Esophagus squamous epithelium (tissue), 5 donors: ENCODE data around the gene EIF4E. TPM values are rescaled to one million over a fixed set of nuclear protein-coding genes. Genes with fewer than 3 reads are reported as not detected.
"Not testable (repeated sequence)": the region's sequence is repeated elsewhere in the genome, so short reads cannot be mapped to it uniquely, and the experiment has no call there.

ENCODE experiments used
- DNase-seq: peaks from one replicate; lab custom pipeline; 2025; lab: John Stamatoyannopoulos, UW
- H3K27ac ChIP-seq, 4 donors: fragments of 200-600 bp; sonication (generic); one replicate each; pipeline ENCODE4 v1.5.1; 2016 to 2019; ENCODE audit warnings: mild to moderate bottlenecking in 1 of 4
- H3K27me3 ChIP-seq, 4 donors: fragments of 200-600 bp; sonication (generic); 1 replicate in 3 of 4; 2 replicates in 1 of 4; pipeline versions ENCODE4 v1.5.1 to v1.6.0; 2017 to 2021; ENCODE audit warnings: antibody characterized with exemption in 1 of 4
- H3K36me3 ChIP-seq, 3 donors: fragments of 200-600 bp; sonication (generic); one replicate each; pipeline ENCODE4 v1.5.1; 2016 to 2019
- H3K4me1 ChIP-seq, 3 donors: fragments of 200-600 bp; sonication (generic); one replicate each; pipeline ENCODE4 v1.5.1; 2017 to 2019
- H3K4me3 ChIP-seq, 4 donors: fragments of 200-600 bp; sonication (generic); 1 replicate in 3 of 4; 2 replicates in 1 of 4; pipeline ENCODE4 v1.5.1; 2016 to 2019; ENCODE audit warnings: mild to moderate bottlenecking in 2 of 4, moderate library complexity in 1 of 4
- H3K9me3 ChIP-seq, 3 donors: fragments of 200-600 bp; sonication (generic); one replicate each; pipeline ENCODE4 v1.5.1; 2016 to 2019
- POLR2A ChIP-seq, 4 donors: fragments of 450-650 bp; IDR thresholded peaks; one replicate each; pipeline ENCODE4 v1.6.1; 2017; ENCODE audit warnings: antibody characterized with exemption in 4 of 4, mild to moderate bottlenecking in 4 of 4, moderate library complexity in 3 of 4
- whole genome bisulfite sequencing, 2 donors: methylation state at CpG; one replicate each; pipeline ENCODE4 v1.1.5; 2018; 5-methylcytosine and 5-hydroxymethylcytosine counted together
- intact Hi-C: fragments of 100-400 bp; cut with DNase I; formaldehyde crosslinking; loops from one replicate; pipeline ENCODE4 v1.15.0; 2022
- total RNA-seq, 4 donors: library from RNA; depleted of rRNA; stranded (reverse); fragments of >200 nt; gene quantifications; one replicate each; pipeline ENCODE4 v1.1.0, GENCODE V29; 2016
- TF ChIP-seq, protein P1 (sequence below), 6 experiments: fragments of 450-650 bp in 4 of 6; fragments of 200-600 bp in 2 of 6; sonication (generic) in 2 of 6; IDR thresholded peaks; one replicate each; pipeline ENCODE4 v1.5.1; 2016 to 2019; ENCODE audit warnings: antibody characterized with exemption in 6 of 6, mild to moderate bottlenecking in 4 of 6, moderate library complexity in 4 of 6
- donor health status: DM: yes; HTN: yes; CAD: no.

Gene EIF4E
- total RNA-seq, 4 donors from 2014 or later = 86.1 to 149 (median 125) TPM

DNA sequence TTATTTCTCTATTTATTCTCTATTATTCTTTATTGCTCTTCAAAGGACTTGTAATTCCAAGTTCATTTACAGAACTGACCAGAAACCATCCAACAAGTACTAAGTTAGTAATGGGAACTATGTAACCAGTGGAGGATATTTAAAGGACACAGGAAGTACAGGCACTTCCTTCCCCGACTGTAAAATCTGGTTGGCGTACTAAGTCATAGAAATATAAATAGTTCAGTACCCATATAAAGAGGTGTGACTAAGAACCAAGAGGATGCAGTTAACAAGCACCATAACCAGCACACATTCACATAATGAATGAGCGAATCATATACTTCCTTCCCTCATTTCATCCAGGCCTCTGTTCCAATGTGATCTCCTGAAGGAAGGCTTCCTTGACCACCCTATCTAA, 3.6 kb upstream of the EIF4E start:
- intact Hi-C loops = loop anchor here (10.0 kb wide), 1 partner anchor 62 kb away; the partner anchor contains the start of gene METAP1
- H3K4me3 ChIP-seq = no peak overlapping the region
- H3K36me3 ChIP-seq = no peaks in the 10 kb centered on the region
- peak overlapping the region in 2 of 4 donors; percentile 13 to 34 for H3K27ac ChIP-seq
- TF ChIP-seq POLR2A (IDR thresholded peaks at IDR 0.05) = no peak
- TF ChIP-seq, protein P1, sequence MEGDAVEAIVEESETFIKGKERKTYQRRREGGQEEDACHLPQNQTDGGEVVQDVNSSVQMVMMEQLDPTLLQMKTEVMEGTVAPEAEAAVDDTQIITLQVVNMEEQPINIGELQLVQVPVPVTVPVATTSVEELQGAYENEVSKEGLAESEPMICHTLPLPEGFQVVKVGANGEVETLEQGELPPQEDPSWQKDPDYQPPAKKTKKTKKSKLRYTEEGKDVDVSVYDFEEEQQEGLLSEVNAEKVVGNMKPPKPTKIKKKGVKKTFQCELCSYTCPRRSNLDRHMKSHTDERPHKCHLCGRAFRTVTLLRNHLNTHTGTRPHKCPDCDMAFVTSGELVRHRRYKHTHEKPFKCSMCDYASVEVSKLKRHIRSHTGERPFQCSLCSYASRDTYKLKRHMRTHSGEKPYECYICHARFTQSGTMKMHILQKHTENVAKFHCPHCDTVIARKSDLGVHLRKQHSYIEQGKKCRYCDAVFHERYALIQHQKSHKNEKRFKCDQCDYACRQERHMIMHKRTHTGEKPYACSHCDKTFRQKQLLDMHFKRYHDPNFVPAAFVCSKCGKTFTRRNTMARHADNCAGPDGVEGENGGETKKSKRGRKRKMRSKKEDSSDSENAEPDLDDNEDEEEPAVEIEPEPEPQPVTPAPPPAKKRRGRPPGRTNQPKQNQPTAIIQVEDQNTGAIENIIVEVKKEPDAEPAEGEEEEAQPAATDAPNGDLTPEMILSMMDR (IDR thresholded peaks at IDR 0.05) = no peak
- WGBS, 2 donors = 33 to 40% methylated on average over 3 of the region's 3 CpGs
- DNase-seq = no peak
- H3K27me3 ChIP-seq = no peaks in the 10 kb centered on the region
- H3K4me1 ChIP-seq = peaks cover 6 to 22% (median 12%) of the 10 kb centered on the region in 3 donors
- H3K9me3 ChIP-seq = no peaks in the 10 kb centered on the region

DNA sequence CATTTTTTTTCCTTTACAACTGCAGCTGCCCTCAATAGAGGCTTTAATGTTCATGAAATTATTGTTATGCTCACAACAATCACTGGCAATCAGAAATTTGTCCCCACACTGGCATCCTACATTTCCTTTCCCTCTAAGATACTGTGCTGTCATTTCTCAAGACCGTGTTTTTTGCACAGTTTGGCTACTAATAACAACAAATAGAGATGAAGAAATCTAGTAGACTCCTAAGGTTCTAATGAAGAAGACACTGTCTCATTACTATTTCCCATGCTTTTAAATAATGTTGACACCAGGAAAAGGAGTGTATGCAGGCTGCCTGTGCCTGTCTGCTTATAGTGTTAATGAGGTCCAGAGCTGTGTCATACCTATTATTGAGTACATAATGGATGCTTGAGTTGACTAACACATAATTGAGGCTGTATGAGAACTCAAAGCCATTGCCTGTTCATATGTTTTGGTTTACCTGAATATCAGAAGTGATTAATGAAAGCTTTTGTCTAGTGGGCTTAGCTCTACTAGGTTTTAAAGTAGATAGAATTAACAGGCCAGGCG, 1.5 kb upstream of the EIF4E start:
- peak overlapping the region in 3 of 4 donors; percentile 95 to 100 (median 99) for H3K4me3 ChIP-seq
- intact Hi-C loops = loop anchor here (10.0 kb wide), 1 partner anchor 64 kb away; the partner anchor contains the start of gene METAP1
- WGBS, 2 donors = 43 to 60% methylated on average over 2 of the region's 2 CpGs

DNA sequence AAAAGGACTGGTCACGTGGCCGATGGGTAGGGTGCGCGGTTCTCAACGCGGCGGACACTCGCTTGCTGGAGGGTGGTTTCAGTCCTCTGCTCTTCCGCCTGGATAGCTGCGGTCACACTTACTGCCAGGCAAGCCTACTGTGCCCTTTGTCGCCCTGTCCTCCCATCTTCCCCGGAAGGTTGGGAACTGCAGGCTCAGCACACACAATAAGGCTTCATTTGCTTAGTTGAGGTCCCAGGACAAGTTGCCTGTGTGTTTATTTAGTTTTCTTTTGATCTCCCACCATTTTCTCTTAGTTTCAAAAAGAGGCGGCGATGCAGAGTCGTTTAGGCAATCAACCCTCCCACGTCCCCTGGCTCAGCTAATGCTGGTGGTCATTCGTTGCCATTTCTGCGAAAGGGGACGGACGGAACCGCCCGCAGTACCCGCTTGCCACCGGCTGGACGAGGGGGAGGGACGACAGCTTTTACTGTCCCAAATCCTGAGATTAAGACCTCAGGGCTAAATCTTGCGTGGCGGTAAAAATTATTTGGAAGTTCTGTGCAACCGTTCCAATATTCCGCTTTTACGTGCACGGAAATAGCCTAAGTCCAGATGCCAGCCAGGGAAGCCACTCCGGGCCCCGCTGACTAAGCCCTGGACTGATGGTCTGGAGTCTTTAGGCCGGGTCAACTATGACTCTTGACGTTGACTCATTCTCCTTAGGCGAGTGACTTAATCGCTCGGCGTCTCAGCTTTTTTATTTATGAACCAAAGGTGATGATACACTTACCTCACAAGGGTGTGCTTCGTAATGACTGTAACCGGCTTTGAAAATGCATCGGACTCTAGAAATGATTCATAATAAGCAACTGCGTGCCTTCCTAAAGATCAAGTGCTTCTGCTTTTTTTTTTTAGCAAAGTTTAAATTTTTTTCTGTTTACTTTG, 671 bp upstream of the EIF4E start:
- Histone ChIP-seq H3K9me3 (no peaks in the 10 kb centered on the region), H3K4me3 (peak overlapping the region; percentile 82 to 100 (median 97)), H3K4me1 (peaks cover 15 to 42% (median 18%) of the 10 kb centered on the region in 3 donors), H3K27ac (peak overlapping the region; percentile 96 to 100 (median 97)), H3K27me3 (no peaks in the 10 kb centered on the region), H3K36me3 (peaks cover 0 to 15% (median 0%) of the 10 kb centered on the region in 3 donors)
- intact Hi-C loops = loop anchor here (10.0 kb wide), 1 partner anchor 65 kb away; the partner anchor contains the start of gene METAP1
- 4 to 5% methylated on average over 16 to 39 of the region's 44 CpGs for WGBS, 2 donors
- TF ChIP-seq, protein P1 (IDR thresholded peaks at IDR 0.05) = peak in 3 of 6 experiments; percentile 14 to 54 (median 44)
- TF ChIP-seq POLR2A (IDR thresholded peaks at IDR 0.05) = peak in 1 of 4 donors; percentile 16
- DNase-seq = no peak

More for the DNA sequence above, 1.5 kb upstream of the EIF4E start:
- Histone ChIP-seq H3K27me3 (no peaks in the 10 kb centered on the region), H3K4me1 (peaks cover 15 to 42% (median 18%) of the 10 kb centered on the region in 3 donors), H3K36me3 (peaks cover 0 to 10% (median 0%) of the 10 kb centered on the region in 3 donors), H3K27ac (peak overlapping the region; percentile 96 to 100 (median 97)), H3K9me3 (no peaks in the 10 kb centered on the region)
- TF ChIP-seq, protein P1 (IDR thresholded peaks at IDR 0.05) = no peak
- TF ChIP-seq POLR2A (IDR thresholded peaks at IDR 0.05) = no peak
- DNase-seq = no peak

DNA sequence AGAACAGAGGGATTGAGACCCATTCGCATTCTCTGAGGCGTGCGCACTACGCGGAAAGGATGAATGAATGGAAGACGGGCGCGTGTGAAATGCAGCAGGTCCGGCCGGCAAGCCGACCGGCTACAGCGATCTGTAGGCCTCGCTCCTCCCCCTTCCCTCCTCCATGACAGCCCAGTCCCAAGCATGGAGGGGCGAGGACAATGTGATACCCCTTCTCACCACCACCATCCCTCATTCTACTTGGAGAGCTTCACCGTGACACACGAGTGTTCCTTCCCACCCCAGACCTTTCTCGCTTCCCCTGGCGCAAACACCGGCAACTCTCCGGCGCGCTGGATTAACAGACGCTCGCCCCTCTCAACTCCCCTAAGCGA, 815 bp downstream of the EIF4E start:
- intact Hi-C loops = no loop called here

DNA sequence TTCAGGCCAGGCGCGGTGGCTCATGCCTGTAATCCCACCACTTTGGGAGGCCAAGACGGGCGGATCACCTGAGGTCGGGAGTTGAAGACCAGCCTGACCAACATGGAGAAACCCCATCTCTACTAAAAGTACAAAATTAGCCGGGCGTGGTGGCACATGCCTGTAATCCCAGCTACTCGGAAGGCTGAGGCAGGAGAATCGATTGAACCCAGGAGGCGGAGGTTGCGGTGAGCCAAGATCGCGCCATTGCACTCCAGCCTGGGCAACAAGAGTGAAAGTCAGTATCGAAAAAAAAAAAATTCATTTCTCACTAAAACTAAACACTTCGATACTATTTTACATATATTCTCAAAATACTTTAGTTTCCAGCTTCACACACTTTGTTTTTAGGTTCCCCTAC, 2.7 kb downstream of the EIF4E start:
- intact Hi-C loops, H3K9me3 ChIP-seq, H3K4me3 ChIP-seq, H3K27me3 ChIP-seq, H3K27ac ChIP-seq, DNase-seq: not testable (repeated sequence)
- 92 to 93% methylated on average over 15 of the region's 15 CpGs for WGBS, 2 donors
- Histone ChIP-seq H3K4me1 (peaks cover 15 to 41% (median 18%) of the 10 kb centered on the region in 3 donors), H3K36me3 (peaks cover 0 to 32% (median 0%) of the 10 kb centered on the region in 3 donors)

More for the DNA sequence above, 815 bp downstream of the EIF4E start:
- peaks cover 0 to 20% (median 0%) of the 10 kb centered on the region in 3 donors for H3K36me3 ChIP-seq
- H3K27ac ChIP-seq = peak overlapping the region; percentile 96 to 100 (median 97)
- H3K4me1 ChIP-seq = peaks cover 15 to 46% (median 18%) of the 10 kb centered on the region in 3 donors
- H3K9me3 ChIP-seq = no peaks in the 10 kb centered on the region
- DNase-seq = peak; percentile 5
- TF ChIP-seq, protein P1 (IDR thresholded peaks at IDR 0.05) = no peak
- no peak for TF ChIP-seq POLR2A (IDR thresholded peaks at IDR 0.05)
- H3K27me3 ChIP-seq = no peaks in the 10 kb centered on the region
- peak overlapping the region; percentile 82 to 100 (median 97) for H3K4me3 ChIP-seq
- 0 to 1% methylated on average over 18 to 23 of the region's 26 CpGs for WGBS, 2 donors
